Stimulated activated CD4-positive, alpha-beta T cell treated with anti-CD3 and anti-CD28 coated beads, Interleukin-15, amount 100 ng/mL, for 48 hours (primary cell): Measurements from ENCODE around the gene RABGAP1L.
"Not testable (repeated sequence)": the region's sequence is repeated elsewhere in the genome, so short reads cannot be mapped to it uniquely, and the experiment has no call there.

Source experiments
- DNase-seq, 2 donors: peaks; one replicate each; pipeline ENCODE4 v3.0.0-alpha.2; 2020; ENCODE audit warnings: low read depth in 2 of 2

Gene RABGAP1L

GRCh38 chr1:174289644-174290310 is 130.5 kb downstream of the RABGAP1L start:
- no peak for DNase-seq

DNA sequence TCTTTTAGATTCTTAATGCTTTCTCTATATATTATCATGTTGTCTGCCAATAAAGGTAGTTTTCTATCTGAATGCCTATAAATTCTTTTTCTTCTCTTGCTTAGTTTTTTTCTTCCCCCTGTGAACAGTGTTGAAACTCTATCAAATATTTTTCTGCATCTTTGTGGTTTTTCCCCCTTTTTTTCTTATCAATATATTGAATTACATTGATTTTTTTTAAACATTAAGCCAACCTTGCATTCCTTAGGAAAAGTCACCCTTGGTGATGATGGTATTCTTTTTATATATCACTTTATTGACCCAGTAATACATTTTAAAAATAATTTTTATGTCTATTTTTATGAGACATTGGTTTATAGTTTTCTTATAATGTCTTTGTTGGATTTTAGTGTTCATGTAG is 131.7 kb downstream of the RABGAP1L start:
- no peak for DNase-seq

GRCh38 chr1:174296309-174296708 is 137.0 kb downstream of the RABGAP1L start:
- DNase-seq = no peak

GRCh38 chr1:174297351-174297750 is 138.0 kb downstream of the RABGAP1L start:
- DNase-seq = no peak

DNA sequence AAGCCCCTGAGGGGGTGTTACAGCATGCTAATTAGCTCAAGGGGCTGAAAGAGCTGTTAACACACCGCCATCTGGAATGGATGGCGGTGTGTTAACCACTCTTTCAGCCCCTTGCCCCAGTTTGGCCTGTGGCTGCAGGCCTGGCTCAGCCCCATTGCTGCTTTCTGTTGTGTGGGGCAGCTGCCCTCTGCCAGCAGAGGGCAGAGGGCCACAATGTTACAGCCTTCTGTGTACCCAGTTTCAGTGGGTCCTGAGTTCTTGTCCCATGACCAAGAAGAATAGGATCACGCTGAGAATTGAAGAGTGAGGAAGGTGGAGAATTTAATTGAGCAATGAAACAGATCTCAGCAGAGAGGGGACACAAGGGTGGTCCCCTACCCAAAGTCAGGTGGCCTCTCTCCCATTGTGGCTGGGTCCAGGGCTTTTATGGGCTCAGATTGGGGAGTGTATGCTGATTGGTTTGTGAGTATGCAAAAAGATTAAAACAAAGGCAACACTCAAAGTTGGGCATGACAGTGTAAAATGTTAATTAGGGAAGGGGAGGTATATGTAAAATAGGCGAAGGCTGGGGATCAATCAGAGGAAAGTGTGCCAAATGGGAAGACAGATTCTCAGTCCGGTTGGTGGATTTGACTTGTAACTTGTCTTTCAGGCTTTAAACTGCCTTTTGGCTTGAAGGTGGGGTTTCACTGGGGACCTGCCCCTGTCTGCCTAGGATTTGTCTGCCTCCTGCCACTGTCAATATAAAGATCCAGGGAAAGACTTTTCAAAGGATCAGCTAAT is 142.2 kb downstream of the RABGAP1L start:
- no peak for DNase-seq

GRCh38 chr1:174308604-174309003 is 149.3 kb downstream of the RABGAP1L start:
- DNase-seq = no peak

GRCh38 chr1:174309490-174309889 is 150.2 kb downstream of the RABGAP1L start:
- DNase-seq = no peak

GRCh38 chr1:174314433-174314832 is 155.1 kb downstream of the RABGAP1L start:
- DNase-seq = no peak

DNA sequence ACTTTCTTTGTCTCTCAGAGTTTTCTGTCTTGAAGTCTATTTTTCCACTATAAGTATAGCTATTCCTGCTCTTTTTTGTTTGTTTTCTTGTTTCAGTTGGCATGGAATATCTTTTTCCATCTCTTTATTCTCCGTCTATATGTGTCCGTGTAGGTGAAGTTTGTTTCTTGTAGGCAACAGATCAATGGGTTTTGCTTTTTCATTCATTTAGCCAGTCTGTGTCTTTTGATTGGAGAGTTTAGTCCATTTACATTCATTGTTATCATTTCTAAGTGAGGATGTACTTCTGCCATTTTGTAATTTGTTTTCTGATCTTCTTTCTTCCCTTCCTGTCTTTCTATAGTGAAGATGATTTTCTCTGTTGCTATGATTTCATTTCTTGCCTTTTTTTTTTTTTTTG is 155.9 kb downstream of the RABGAP1L start:
- DNase-seq = no peak

GRCh38 chr1:174320897-174321296 is 161.6 kb downstream of the RABGAP1L start:
- DNase-seq = not testable (repeated sequence)

DNA sequence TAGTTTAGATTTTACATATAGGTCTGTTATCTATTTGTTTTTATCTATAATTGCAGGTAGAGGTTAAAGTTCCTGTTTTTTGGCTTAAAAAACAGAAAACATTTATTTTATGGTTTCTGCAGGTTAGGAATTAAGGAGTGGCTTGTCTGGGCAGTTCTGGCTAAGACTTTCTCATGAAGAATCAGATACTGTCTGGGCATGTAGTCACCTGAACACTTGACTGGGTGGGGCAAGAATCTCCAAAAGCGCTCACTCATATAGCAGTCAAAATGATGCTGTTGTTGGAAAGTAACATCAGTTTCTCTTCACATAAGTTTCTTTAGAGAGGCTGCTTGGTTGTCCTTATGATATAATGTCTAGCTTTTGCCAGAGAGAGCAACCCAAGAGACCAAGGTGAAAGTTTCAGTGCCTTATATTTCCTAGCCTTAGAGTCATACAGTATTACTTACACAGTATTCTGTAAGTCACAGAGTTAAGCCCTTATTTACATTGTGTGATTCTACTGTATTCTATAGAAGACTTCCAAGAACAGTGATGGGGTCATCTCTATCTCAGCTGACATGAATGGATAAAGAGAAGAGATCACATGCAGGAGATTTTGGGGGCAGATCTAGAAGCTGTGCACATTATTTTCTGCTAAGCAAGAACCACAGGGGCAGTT is 163.0 kb downstream of the RABGAP1L start:
- no peak for DNase-seq

- DNase-seq = no peak
These were observed 165.2 kb downstream of the RABGAP1L start for GRCh38 chr1:174324493-174324892.

- DNase-seq = no peak
These were observed 165.6 kb downstream of the RABGAP1L start for GRCh38 chr1:174324939-174325338.

DNA sequence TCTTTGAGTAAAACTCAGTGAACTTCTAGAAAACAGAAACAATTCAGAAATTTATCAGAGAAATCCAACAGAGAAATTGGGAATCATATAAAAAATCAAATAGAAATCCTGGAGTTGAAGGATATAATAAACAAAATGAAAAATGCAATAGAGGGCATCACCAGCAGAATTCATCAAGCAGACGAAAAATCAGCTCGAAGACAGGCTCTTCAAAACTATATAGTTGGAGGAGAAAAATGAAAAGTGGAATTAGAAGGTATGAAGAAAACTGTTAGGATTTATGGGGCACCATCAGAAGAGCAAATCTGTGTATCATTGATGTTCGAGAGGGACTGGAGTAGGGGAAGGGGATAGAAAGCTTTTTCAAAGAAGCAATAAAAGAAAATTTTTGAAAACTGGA is 167.0 kb downstream of the RABGAP1L start:
- no peak for DNase-seq

GRCh38 chr1:174333437-174333836 is 174.1 kb downstream of the RABGAP1L start:
- no peak for DNase-seq

- DNase-seq = no peak
These were observed 177.8 kb downstream of the RABGAP1L start for GRCh38 chr1:174337000-174337681.

GRCh38 chr1:174340404-174340803 is 181.1 kb downstream of the RABGAP1L start:
- not testable (repeated sequence) for DNase-seq

GRCh38 chr1:174344162-174344561 is 184.8 kb downstream of the RABGAP1L start:
- no peak for DNase-seq

- no peak for DNase-seq
These were observed 192.8 kb downstream of the RABGAP1L start for GRCh38 chr1:174352117-174352516.

- DNase-seq = no peak
These were observed 193.7 kb downstream of the RABGAP1L start for GRCh38 chr1:174352883-174353608.

GRCh38 chr1:174358344-174358743 is 199.0 kb downstream of the RABGAP1L start:
- DNase-seq = no peak
